ENCODE measurements around the gene ZNF277.

Gene ZNF277

GRCh38 chr7:112257073-112257472, 50.6 kb downstream of the ZNF277 start:
- no peak for DNase-seq

- no peak for DNase-seq
Measured at GRCh38 chr7:112260911-112261310, 54.4 kb downstream of the ZNF277 start.

GRCh38 chr7:112262036-112262435, 55.5 kb downstream of the ZNF277 start:
- DNase-seq = no peak

GRCh38 chr7:112262855-112263487, 56.5 kb downstream of the ZNF277 start:
- DNase-seq = no peak

GRCh38 chr7:112263519-112263918, 57.0 kb downstream of the ZNF277 start:
- DNase-seq = no peak

- no peak for DNase-seq
Measured at GRCh38 chr7:112266141-112266540, 59.6 kb downstream of the ZNF277 start.

- no peak for DNase-seq
Measured at GRCh38 chr7:112266595-112267270, 60.2 kb downstream of the ZNF277 start.

GRCh38 chr7:112267944-112268691, 61.6 kb downstream of the ZNF277 start:
- no peak for DNase-seq

GRCh38 chr7:112271162-112271561, 64.7 kb downstream of the ZNF277 start:
- peak; percentile 86 for DNase-seq

GRCh38 chr7:112272921-112273561, 66.5 kb downstream of the ZNF277 start:
- DNase-seq = peak; percentile 50

GRCh38 chr7:112279042-112279441, 72.5 kb downstream of the ZNF277 start:
- DNase-seq = no peak

GRCh38 chr7:112280267-112280666, 73.8 kb downstream of the ZNF277 start:
- DNase-seq = no peak

GRCh38 chr7:112282476-112283188, 76.1 kb downstream of the ZNF277 start:
- no peak for DNase-seq

- DNase-seq = no peak
Measured at GRCh38 chr7:112283382-112283910, 77.0 kb downstream of the ZNF277 start.

GRCh38 chr7:112286250-112287086, 80.0 kb downstream of the ZNF277 start:
- DNase-seq = peak; percentile 98

- DNase-seq = no peak
Measured at GRCh38 chr7:112288301-112288700, 81.8 kb downstream of the ZNF277 start.

- no peak for DNase-seq
Measured at GRCh38 chr7:112290065-112290464, 83.6 kb downstream of the ZNF277 start.

GRCh38 chr7:112292162-112292561, 85.7 kb downstream of the ZNF277 start:
- DNase-seq = no peak

- DNase-seq = no peak
Measured at GRCh38 chr7:112293416-112293815, 86.9 kb downstream of the ZNF277 start.

- no peak for DNase-seq
Measured at GRCh38 chr7:112296432-112296831, 89.9 kb downstream of the ZNF277 start.

- no peak for DNase-seq
Measured at GRCh38 chr7:112297681-112298080, 91.2 kb downstream of the ZNF277 start.

All from NCI-H1092 treated with DMSO at 0.1 percent for 48 hours (cell line).